ENCODE data around the gene RNF114. TPM values are rescaled to one million over a fixed set of nuclear protein-coding genes. Genes with fewer than 3 reads are reported as not detected.

The RNF114 gene
- total RNA-seq, 2 experiments from 2014 or later, result 47.5 to 66.6 TPM

DNA sequence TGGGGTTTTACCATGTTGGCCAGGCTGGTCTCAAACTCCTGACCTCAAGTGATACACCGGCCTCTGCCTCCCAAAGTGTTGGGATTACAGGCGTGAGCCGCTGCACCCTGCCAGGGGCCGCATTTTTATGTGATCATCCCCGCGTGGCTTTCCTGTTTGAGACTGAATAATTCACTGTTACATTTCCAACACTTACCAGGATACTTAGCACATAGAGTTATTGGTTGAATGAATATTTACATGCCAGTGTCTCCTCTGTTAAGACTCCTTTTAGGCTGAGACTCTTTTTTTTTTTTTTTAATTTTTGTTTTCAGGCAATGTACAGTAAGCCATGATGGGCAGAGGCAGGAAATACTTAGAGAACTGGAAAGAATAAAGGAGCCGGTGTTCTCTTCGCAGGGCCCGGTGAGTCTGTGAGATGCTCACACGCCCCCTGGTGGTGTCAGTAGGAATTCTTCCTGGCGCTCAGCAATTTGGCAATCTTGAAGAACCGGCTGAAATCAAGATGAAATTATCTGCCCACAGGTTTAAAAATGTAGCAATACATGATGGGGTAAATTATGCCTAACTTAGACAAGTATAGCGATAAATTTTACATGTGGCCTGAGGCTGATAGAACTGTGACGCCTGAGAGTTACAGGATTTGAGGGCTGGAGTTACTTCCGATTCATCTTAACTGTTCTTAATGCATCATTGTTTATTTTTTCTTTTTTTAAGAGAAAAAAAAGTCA is 7.6 kb upstream of the RNF114 start:
- Mint-ChIP-seq H3K36me3 (ENCODE audit: low read depth) (no peaks in the 10 kb centered on the region), H3K27ac (peak overlapping the region; percentile 63), H3K4me3 (no peak overlapping the region), H3K4me1 (peaks cover 6% of the 10 kb centered on the region), H3K9me3 (ENCODE audit: low read depth) (no peaks in the 10 kb centered on the region), H3K27me3 (peaks cover 2% of the 10 kb centered on the region)
- ATAC-seq (peak; percentile 98), DNase-seq (peak; percentile 90)
- intact Hi-C loops (cut with DNase I, micrococcal nuclease), result loop anchor here (1.0 to 10.0 kb wide), 5 partner anchors 14 to 594 kb away; partner anchors contain the start of gene SPATA2 (in 1 of the 2)
- ChIA-PET CTCF (interaction anchor here (0.6 to 1.2 kb wide), 4 partner anchors 8 to 596 kb away, joined by 3 to 6 read pairs (median 3); partner anchors contain the start of gene RNF114), POLR2A (no interaction called here)

DNA sequence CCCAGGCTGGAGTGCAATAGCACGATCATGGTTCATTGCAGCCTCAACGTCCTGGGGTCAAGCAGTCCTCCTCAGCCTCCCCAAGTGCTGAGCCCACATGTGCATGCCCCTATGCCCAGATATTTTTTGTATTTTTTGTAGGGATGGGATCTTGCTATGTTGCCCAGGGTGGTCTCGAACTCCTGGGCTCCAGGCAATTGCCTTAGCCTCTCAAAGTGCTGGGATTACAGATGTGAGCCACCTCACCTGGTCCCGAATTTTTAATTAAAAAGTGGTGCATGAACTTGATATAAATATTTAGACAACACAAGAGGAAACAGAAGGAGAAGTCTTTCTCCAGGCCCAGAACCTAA is 7.1 kb upstream of the RNF114 start:
- H3K27me3 Mint-ChIP-seq, result peaks cover 2% of the 10 kb centered on the region

DNA sequence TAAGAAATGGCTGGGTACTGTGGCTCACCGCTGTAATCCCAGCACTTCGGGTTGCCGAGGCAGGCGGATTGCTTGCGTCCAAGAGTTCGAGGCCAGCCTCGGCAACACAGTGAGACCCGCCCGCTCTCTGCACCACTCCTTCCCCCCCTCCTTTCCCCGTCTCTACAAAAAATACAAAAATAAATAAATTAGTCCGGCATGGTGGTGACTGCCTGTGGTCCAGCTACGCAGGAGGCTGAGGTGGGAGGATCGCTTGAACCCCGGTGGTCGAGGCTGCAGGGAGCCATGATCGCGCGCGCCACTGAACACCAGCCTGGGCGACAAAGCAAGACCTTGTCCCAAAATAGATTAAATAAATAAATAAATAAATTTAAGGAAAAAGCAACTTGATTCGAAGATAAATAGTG is 448 bp upstream of the RNF114 start:
- no peak for ATAC-seq
- peak overlapping the region; percentile 85 for H3K4me3 Mint-ChIP-seq
- no peaks in the 10 kb centered on the region for H3K9me3 Mint-ChIP-seq (ENCODE audit: low read depth)
- ChIA-PET CTCF (interaction anchor here (0.6 to 1.3 kb wide), 12 partner anchors 8 to 1560 kb away, joined by 3 to 7 read pairs (median 4); partner anchors contain the start of gene SPATA2), POLR2A (no interaction called here)
- no peak for DNase-seq
- H3K4me1 Mint-ChIP-seq, result peaks cover 35% of the 10 kb centered on the region
- H3K27ac Mint-ChIP-seq, result peak overlapping the region; percentile 55
- H3K36me3 Mint-ChIP-seq (ENCODE audit: low read depth), result peaks cover 13% of the 10 kb centered on the region
- intact Hi-C loops (cut with DNase I, micrococcal nuclease), result loop anchor here (1.0 to 10.0 kb wide), 6 partner anchors 16 to 771 kb away; partner anchors contain the start of genes B4GALT5 (in 1 of the 2), PEDS1 (in 1 of the 2), SNAI1 (in 1 of the 2) and SPATA2 (in 1 of the 2)
- H3K27me3 Mint-ChIP-seq, result peaks cover under 1% of the 10 kb centered on the region

More for the DNA sequence above, 7.1 kb upstream of the RNF114 start:
- no peaks in the 10 kb centered on the region for H3K9me3 Mint-ChIP-seq (ENCODE audit: low read depth)
- ChIA-PET CTCF (interaction anchor here (1.0 kb wide), 1 partner anchor 317 kb away, joined by 4 read pairs; no protein-coding TSS in a partner anchor), POLR2A (no interaction called here)
- ATAC-seq, result no peak
- peaks cover 8% of the 10 kb centered on the region for H3K4me1 Mint-ChIP-seq
- H3K27ac Mint-ChIP-seq, result no peak overlapping the region
- H3K36me3 Mint-ChIP-seq (ENCODE audit: low read depth), result no peaks in the 10 kb centered on the region
- intact Hi-C loops (cut with DNase I, micrococcal nuclease), result loop anchor here (2.0 to 10.0 kb wide), 3 partner anchors 14 to 594 kb away; partner anchors contain the start of gene SPATA2 (in 1 of the 2)
- no peak for DNase-seq
- H3K4me3 Mint-ChIP-seq, result no peak overlapping the region

DNA sequence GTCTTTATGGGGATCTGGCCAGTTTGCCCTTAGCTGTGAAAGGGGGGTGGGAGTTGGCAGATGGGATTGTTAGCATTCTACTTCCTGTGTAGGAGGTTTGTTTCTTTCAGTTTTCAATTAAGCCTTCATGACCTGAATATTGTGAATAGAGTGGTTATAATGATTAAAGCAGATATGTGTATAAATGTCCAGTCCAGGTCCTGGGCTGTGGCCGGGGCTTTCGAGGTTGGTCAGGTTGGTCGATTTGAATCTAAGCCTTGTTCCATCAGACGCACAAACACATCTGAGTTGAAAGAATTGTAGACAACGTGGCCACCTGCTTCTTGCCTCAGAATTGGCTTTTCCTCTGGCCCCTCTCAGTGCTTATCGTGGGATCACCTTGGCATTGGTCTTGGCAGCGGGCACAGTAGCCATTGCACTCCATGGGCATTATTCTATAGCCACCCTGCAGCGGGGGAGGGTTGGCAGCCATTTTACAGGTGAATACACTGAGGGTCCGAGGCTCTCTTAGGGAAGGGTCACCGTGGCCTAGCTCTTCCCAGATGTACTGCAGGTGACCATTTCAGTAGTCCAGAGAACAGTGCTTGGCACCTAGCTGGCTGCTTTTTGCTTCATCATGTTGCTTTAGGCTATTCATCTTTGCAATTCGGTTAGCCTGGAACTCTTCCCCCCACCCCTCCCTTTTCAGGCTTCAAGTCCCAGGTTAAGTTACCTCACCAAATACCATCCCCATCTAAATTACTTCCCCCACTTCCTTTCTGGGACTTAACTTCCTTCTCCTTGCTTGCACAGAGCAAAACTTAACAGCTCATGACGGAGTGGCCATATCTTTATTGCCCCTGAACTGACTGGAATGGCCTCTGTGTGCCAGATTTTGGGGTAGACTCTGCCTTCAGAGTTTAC is 1.1 kb downstream of the RNF114 start:
- Mint-ChIP-seq H3K36me3 (ENCODE audit: low read depth) (peaks cover 26% of the 10 kb centered on the region), H3K27me3 (no peaks in the 10 kb centered on the region), H3K27ac (peak overlapping the region; percentile 85), H3K4me1 (peaks cover 45% of the 10 kb centered on the region), H3K4me3 (peak overlapping the region; percentile 85), H3K9me3 (ENCODE audit: low read depth) (no peaks in the 10 kb centered on the region)
- ChIA-PET CTCF (interaction anchor here (1.1 to 2.2 kb wide), 7 partner anchors 8 to 416 kb away, joined by 3 to 8 read pairs (median 4); no protein-coding TSS in a partner anchor), POLR2A (interaction anchor here (1.6 kb wide), 1 partner anchor 21 kb away, joined by 4 read pairs; no protein-coding TSS in a partner anchor)
- ATAC-seq (peak; percentile 15), DNase-seq (no peak)
- intact Hi-C loops (cut with DNase I, micrococcal nuclease), result loop anchor here in 1 of 2 experiments (10.0 kb wide), 1 partner anchor 772 kb away; no protein-coding TSS in a partner anchor

DNA sequence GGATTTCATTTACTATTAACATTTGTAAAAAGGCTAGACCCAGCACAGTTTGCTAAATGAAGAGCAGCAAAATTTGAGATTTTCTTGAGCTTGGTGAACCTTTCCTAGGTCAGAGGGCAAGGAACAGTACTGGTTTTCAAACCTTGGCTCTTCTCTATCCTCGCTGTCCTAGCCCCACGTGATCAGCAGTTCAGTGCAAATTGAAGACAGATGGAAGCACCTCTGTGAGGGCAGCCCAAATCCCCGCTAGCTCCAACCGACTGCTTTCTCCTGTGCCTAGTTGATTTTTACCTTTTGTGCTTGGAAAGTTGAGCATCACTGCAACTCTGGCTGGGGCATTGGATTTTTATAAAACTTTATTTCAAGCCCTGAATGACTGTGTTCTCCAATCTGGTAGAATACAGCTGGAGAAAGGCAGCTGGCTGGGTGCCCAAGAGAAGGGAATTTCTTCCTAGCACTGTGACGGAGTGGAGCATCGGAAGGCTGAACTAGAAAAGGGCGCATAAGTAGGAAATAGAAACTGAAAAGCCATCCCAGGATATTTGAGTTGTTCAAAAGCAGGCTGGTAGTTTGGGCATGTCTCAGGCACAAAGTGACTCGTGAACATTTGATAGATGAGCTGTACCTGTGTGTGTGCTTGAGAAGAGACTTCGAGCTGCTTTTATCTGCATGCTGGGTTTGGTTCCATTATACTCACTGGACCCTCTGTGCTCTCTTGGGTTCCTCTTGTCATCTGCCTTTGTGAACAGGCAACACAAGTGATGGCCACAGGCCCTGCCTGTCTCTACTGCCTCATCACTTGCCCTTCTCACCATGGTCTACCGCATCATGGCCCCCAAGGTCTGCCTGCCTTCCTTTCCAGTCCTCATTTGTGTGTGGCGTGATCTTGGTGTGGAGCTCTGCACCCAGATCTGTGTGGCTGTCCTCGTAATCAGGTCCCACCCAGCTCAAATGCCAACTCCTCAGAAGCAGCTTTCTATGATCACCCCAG is 2.3 kb downstream of the RNF114 start:
- ChIA-PET CTCF (interaction anchor here (0.6 to 2.2 kb wide), 8 partner anchors 11 to 294 kb away, joined by 3 to 8 read pairs (median 4); no protein-coding TSS in a partner anchor), POLR2A (interaction anchor here (0.7 to 1.6 kb wide), 2 partner anchors 22 to 176 kb away, joined by 3 to 4 read pairs; no protein-coding TSS in a partner anchor)
- ATAC-seq, result no peak
- intact Hi-C loops (cut with DNase I, micrococcal nuclease), result loop anchor here in 1 of 2 experiments (10.0 kb wide), 1 partner anchor 774 kb away; no protein-coding TSS in a partner anchor
- Mint-ChIP-seq H3K27me3 (no peaks in the 10 kb centered on the region), H3K9me3 (ENCODE audit: low read depth) (no peaks in the 10 kb centered on the region), H3K27ac (peak overlapping the region; percentile 22), H3K4me3 (peak overlapping the region; percentile 85), H3K4me1 (peaks cover 50% of the 10 kb centered on the region), H3K36me3 (ENCODE audit: low read depth) (peaks cover 31% of the 10 kb centered on the region)
- DNase-seq, result no peak

DNA sequence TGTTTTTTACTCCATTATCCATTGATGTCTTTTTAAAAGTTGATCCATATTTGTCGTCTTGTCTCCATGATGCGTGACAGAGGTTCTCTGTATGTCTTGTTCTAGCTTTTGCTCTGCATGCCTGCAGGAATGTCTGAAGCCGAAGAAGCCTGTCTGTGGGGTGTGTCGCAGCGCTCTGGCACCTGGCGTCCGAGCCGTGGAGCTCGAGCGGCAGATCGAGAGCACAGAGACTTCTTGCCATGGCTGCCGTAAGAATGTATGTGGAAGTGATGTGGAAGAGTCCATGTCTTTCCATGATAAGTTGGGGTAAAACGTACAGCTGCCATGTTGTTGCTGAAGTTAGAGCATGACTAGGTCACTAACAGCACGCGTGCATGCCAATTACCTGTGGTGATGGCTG is 5.3 kb downstream of the RNF114 start:
- Mint-ChIP-seq H3K9me3 (ENCODE audit: low read depth) (no peaks in the 10 kb centered on the region), H3K4me3 (no peak overlapping the region)
- DNase-seq, result no peak

DNA sequence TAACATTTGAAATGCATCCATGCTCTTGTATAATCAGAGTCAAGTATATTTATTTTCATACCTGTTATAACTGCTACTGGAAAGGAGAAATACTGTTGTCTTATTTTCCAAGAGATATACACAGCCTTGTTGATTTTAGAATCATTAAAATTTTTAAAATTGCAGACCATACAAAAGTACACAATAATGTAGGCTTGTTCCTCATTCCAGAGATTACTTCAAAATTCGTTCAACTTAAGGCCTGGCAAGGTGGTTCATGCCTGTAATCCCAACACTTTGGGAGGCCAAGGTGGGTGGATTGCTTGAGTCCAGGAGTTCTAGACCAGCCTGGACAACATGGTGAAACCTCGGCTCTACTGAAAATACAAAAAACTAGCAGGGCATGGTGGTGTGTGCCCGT is 6.1 kb downstream of the RNF114 start:
- no peak for DNase-seq
- H3K9me3 Mint-ChIP-seq (ENCODE audit: low read depth), result no peaks in the 10 kb centered on the region
- ChIA-PET CTCF (no interaction called here), POLR2A (no interaction called here)
- peaks cover 45% of the 10 kb centered on the region for H3K4me1 Mint-ChIP-seq
- peaks cover 54% of the 10 kb centered on the region for H3K36me3 Mint-ChIP-seq (ENCODE audit: low read depth)
- no peaks in the 10 kb centered on the region for H3K27me3 Mint-ChIP-seq
- no peak overlapping the region for H3K4me3 Mint-ChIP-seq
- intact Hi-C loops (cut with DNase I, micrococcal nuclease), result no loop called here
- ATAC-seq, result no peak
- no peak overlapping the region for H3K27ac Mint-ChIP-seq

More for the DNA sequence above, 5.3 kb downstream of the RNF114 start:
- no peak overlapping the region for H3K27ac Mint-ChIP-seq
- ChIA-PET POLR2A (interaction anchor here (0.6 to 0.7 kb wide), 2 partner anchors 20 to 303 kb away, joined by 3 to 8 read pairs; no protein-coding TSS in a partner anchor), CTCF (interaction anchor here (0.5 to 0.6 kb wide), 2 partner anchors 162 to 407 kb away, joined by 3 read pairs; no protein-coding TSS in a partner anchor)
- H3K36me3 Mint-ChIP-seq (ENCODE audit: low read depth), result peaks cover 49% of the 10 kb centered on the region
- H3K4me1 Mint-ChIP-seq, result peaks cover 45% of the 10 kb centered on the region
- intact Hi-C loops (cut with DNase I, micrococcal nuclease), result no loop called here
- no peak for ATAC-seq
- no peaks in the 10 kb centered on the region for H3K27me3 Mint-ChIP-seq

DNA sequence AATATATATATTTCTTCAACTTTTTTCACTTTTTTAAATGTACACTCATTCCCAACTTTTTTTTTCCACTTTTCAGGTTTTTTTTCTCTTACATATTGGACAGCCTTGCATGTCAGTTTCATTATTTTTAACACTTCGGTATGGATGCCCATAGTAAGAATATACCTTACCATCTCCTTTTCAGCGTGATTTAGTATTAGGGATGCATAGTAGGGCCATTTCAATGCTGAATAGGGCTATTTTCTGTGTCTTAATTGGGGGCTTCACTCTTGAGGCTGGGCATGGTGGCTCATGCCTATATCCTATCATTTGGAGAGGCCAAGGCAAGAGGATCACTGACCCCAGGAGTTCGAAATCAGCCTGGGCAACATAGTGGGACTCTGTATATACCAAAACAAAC is 6.7 kb downstream of the RNF114 start:
- Mint-ChIP-seq H3K27ac (no peak overlapping the region), H3K9me3 (ENCODE audit: low read depth) (no peaks in the 10 kb centered on the region), H3K4me1 (peaks cover 39% of the 10 kb centered on the region), H3K4me3 (no peak overlapping the region), H3K27me3 (no peaks in the 10 kb centered on the region), H3K36me3 (ENCODE audit: low read depth) (peaks cover 58% of the 10 kb centered on the region)
- no peak for ATAC-seq
- ChIA-PET POLR2A (no interaction called here), CTCF (interaction anchor here (1.8 kb wide), 1 partner anchor 129 kb away, joined by 7 read pairs; no protein-coding TSS in a partner anchor)
- no peak for DNase-seq
- intact Hi-C loops (cut with DNase I, micrococcal nuclease), result no loop called here

DNA sequence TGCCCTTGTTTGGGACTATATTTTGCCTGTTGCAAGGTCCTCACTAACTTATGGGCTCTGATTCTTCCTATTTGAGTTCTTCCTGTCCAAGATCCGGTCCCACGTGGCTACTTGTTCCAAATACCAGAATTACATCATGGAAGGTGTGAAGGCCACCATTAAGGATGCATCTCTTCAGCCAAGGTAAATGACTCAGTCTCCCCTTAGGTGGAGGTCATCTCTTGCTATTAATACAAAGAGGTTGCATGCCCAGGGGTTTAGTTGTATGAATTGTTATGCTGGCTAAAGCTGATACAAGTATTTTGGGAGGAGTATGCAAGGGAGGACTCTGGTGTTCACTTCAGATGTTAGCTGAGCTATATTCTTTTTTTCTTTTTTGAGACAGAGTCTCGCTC is 9.1 kb downstream of the RNF114 start:
- ChIA-PET POLR2A (no interaction called here), CTCF (interaction anchor here (0.7 to 1.6 kb wide), 5 partner anchors 8 to 141 kb away, joined by 3 to 6 read pairs (median 3); partner anchors contain the start of gene RNF114)
- Mint-ChIP-seq H3K27ac (no peak overlapping the region), H3K36me3 (ENCODE audit: low read depth) (peaks cover 62% of the 10 kb centered on the region), H3K4me3 (no peak overlapping the region), H3K27me3 (no peaks in the 10 kb centered on the region), H3K9me3 (ENCODE audit: low read depth) (no peaks in the 10 kb centered on the region), H3K4me1 (peaks cover 24% of the 10 kb centered on the region)
- ATAC-seq, result no peak
- no peak for DNase-seq
- intact Hi-C loops (cut with DNase I, micrococcal nuclease), result no loop called here

Data from activated CD4-positive, alpha-beta T cell treated with anti-CD3 and anti-CD28 coated beads for 36 hours (primary cell).